Osteocyte (in vitro differentiated cells): ENCODE measurements around the gene APC2. TPM values are rescaled to one million over a fixed set of nuclear protein-coding genes. Genes with fewer than 3 reads are reported as not detected.
A peak's percentile ranks its signal among the peaks of the same experiment; 100 is the strongest.

ENCODE experiments used
- DNase-seq: peaks from one replicate; pipeline ENCODE4 v3.0.0; 2021; ENCODE audit warnings: mixed read lengths; ENCODE audit not compliant: unreplicated experiment; ENCODE audit errors: extremely low spot score
- H3K27ac Mint-ChIP-seq: one replicate; pipeline ENCODE4 v1.8.0; 2021; ENCODE audit warnings: mild to moderate bottlenecking, mixed read lengths; ENCODE audit not compliant: unreplicated experiment
- H3K27me3 Mint-ChIP-seq: one replicate; pipeline ENCODE4 v1.8.0; 2021; ENCODE audit warnings: mixed read lengths; ENCODE audit not compliant: unreplicated experiment
- H3K36me3 Mint-ChIP-seq: one replicate; pipeline ENCODE4 v1.8.0; 2021; ENCODE audit warnings: mixed read lengths; ENCODE audit not compliant: unreplicated experiment
- H3K4me1 Mint-ChIP-seq: one replicate; pipeline ENCODE4 v1.8.0; 2021; ENCODE audit warnings: mixed read lengths; ENCODE audit not compliant: unreplicated experiment
- H3K4me3 Mint-ChIP-seq: one replicate; pipeline ENCODE4 v1.8.0; 2021; ENCODE audit warnings: mild to moderate bottlenecking, moderate library complexity, mixed read lengths; ENCODE audit not compliant: unreplicated experiment
- H3K9me3 Mint-ChIP-seq: one replicate; pipeline ENCODE4 v1.8.0; 2021; ENCODE audit warnings: mixed read lengths; ENCODE audit not compliant: unreplicated experiment
- CTCF ChIP-seq: fragments of 200-600 bp; sonication (generic); IDR thresholded peaks from 2 replicates; pipeline ENCODE4 v1.5.0; 2021; ENCODE audit warnings: antibody characterized with exemption, mild to moderate bottlenecking, moderate library complexity
- total RNA-seq: library from RNA; stranded (reverse); gene quantifications from 2 replicates; pipeline ENCODE4 v1.2.1, GENCODE V29; 2021

Gene APC2
- total RNA-seq, 1 donor from 2014 or later, result 1.2 TPM

- no peak for DNase-seq
- Mint-ChIP-seq H3K27me3 (peaks cover 3% of the 10 kb centered on the region), H3K9me3 (no peaks in the 10 kb centered on the region), H3K36me3 (no peaks in the 10 kb centered on the region), H3K4me3 (no peak overlapping the region), H3K4me1 (peaks cover 12% of the 10 kb centered on the region), H3K27ac (no peak overlapping the region)
- TF ChIP-seq CTCF, result no peak
These were observed 55.1 kb downstream of the APC2 start for GRCh38 chr19:1505012-1505411.

- Mint-ChIP-seq H3K4me3 (no peak overlapping the region), H3K9me3 (no peaks in the 10 kb centered on the region), H3K27ac (no peak overlapping the region), H3K27me3 (peaks cover 3% of the 10 kb centered on the region), H3K36me3 (no peaks in the 10 kb centered on the region), H3K4me1 (peaks cover 14% of the 10 kb centered on the region)
- no peak for TF ChIP-seq CTCF
- peak; percentile 80 for DNase-seq
These were observed 56.3 kb downstream of the APC2 start for GRCh38 chr19:1505991-1506881.

- Mint-ChIP-seq H3K27me3 (peaks cover 3% of the 10 kb centered on the region), H3K4me3 (peak overlapping the region; percentile 94), H3K27ac (peak overlapping the region; percentile 99)
These were observed 57.3 kb downstream of the APC2 start for GRCh38 chr19:1507192-1507660.

GRCh38 chr19:1507763-1508506 is 58.0 kb downstream of the APC2 start:
- no peaks in the 10 kb centered on the region for H3K36me3 Mint-ChIP-seq
- H3K4me3 Mint-ChIP-seq, result peak overlapping the region; percentile 94
- DNase-seq, result peak; percentile 97
- no peak for TF ChIP-seq CTCF
- no peaks in the 10 kb centered on the region for H3K27me3 Mint-ChIP-seq
- no peaks in the 10 kb centered on the region for H3K9me3 Mint-ChIP-seq
- peak overlapping the region; percentile 99 for H3K27ac Mint-ChIP-seq
- peaks cover 20% of the 10 kb centered on the region for H3K4me1 Mint-ChIP-seq

More at GRCh38 chr19:1507192-1507660, 57.3 kb downstream of the APC2 start:
- peak; percentile 84 for DNase-seq
- no peaks in the 10 kb centered on the region for H3K9me3 Mint-ChIP-seq
- H3K4me1 Mint-ChIP-seq, result peaks cover 15% of the 10 kb centered on the region
- no peaks in the 10 kb centered on the region for H3K36me3 Mint-ChIP-seq
- TF ChIP-seq CTCF, result no peak

GRCh38 chr19:1508507-1508856 is 58.6 kb downstream of the APC2 start:
- Mint-ChIP-seq H3K36me3 (no peaks in the 10 kb centered on the region), H3K4me3 (peak overlapping the region; percentile 94), H3K27ac (no peak overlapping the region), H3K27me3 (no peaks in the 10 kb centered on the region), H3K9me3 (no peaks in the 10 kb centered on the region), H3K4me1 (peaks cover 20% of the 10 kb centered on the region)
- DNase-seq, result no peak
- TF ChIP-seq CTCF, result no peak
